ENCODE data around the gene GNL2. TPM values are rescaled to one million over a fixed set of nuclear protein-coding genes. Genes with fewer than 3 reads are reported as not detected.

Gene GNL2
- total RNA-seq, 1 experiment from 2014 or later: 106 TPM

DNA sequence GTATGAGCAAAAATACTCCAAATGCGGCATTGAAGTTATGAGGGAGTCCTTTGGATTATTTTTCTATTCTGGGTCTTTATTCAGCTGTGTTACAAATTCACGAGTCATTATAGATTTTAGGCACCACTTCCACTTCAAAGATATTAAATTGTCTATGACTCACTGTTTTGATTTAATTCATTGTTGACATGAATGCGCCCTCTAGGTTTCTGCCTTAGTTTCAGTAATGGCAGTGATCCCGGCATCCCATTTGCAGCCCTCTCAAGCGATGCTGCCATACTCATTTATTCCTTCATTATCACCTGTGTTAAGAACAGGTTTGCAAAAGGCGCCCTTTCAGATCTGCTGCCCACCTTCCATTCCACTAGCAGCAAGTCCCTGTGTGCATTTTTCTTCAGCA is 25.0 kb upstream of the GNL2 start:
- Mint-ChIP-seq H3K36me3 (ENCODE audit: insufficient read depth in 1 of 3, low read depth in 3 of 3) (no peaks in the 10 kb centered on the region), H3K27ac (no peak overlapping the region), H3K9me3 (no peaks in the 10 kb centered on the region), H3K4me1 (no peaks in the 10 kb centered on the region), H3K4me3 (no peak overlapping the region), H3K27me3 (ENCODE audit: low read depth) (peaks cover 59% of the 10 kb centered on the region)
- no peak overlapping the region for H3K23ac ChIP-seq (ENCODE audit: insufficient read length, low read depth, low read length)
- no peak overlapping the region for H3T11ph ChIP-seq (ENCODE audit: low read length)
- no peak overlapping the region for H2AK5ac ChIP-seq (ENCODE audit: insufficient read length, low read length)
- H4K20me1 ChIP-seq (ENCODE audit: control insufficient read depth, insufficient read depth, insufficient read length): no peaks in the 10 kb centered on the region
- no peaks in the 10 kb centered on the region for H3K79me1 ChIP-seq (ENCODE audit: insufficient read depth, low read depth, low read length, poor library complexity, severe bottlenecking)
- no peak overlapping the region for H2BK20ac ChIP-seq (ENCODE audit: low read depth, low read length, poor library complexity, severe bottlenecking)
- H2BK15ac ChIP-seq (ENCODE audit: low read depth, low read length): no peak overlapping the region
- no peak overlapping the region for H4K8ac ChIP-seq (replicated peaks; ENCODE audit: insufficient read length, low read depth, low read length)
- no peak overlapping the region for H4K91ac ChIP-seq (ENCODE audit: insufficient read length, low read depth, low read length)
- no peak overlapping the region for H3K9ac ChIP-seq (ENCODE audit: extremely low read depth, insufficient read length, low read length)
- no peak overlapping the region for H3K56ac ChIP-seq (ENCODE audit: insufficient read length, low read depth, low read length)
- H4K5ac ChIP-seq (ENCODE audit: insufficient read length, low read depth, low read length): no peak overlapping the region
- no peak overlapping the region for H3K18ac ChIP-seq (ENCODE audit: insufficient read length, low read depth, low read length)
- no peaks in the 10 kb centered on the region for H3K79me2 ChIP-seq (ENCODE audit: insufficient read depth, low read length)
- WGBS (ENCODE audit: extremely low coverage, insufficient read length, low lambda C conversion rate): no CpG with 5 or more reads among the region's 6 CpGs
- no peak overlapping the region for H3K4me2 ChIP-seq (ENCODE audit: insufficient read depth, insufficient read length, low read length)
- H3K4ac ChIP-seq (ENCODE audit: low read depth, low read length): no peak overlapping the region
- H2BK5ac ChIP-seq (ENCODE audit: insufficient read length, low read length): no peak overlapping the region
- H3K27me3 ChIP-seq (ENCODE audit: insufficient read depth, low read length): no peaks in the 10 kb centered on the region; the same call in 1 of the 2 replicates
- no peak overlapping the region for H3K14ac ChIP-seq (ENCODE audit: insufficient read depth, low read length)
- no peak overlapping the region for H3K27ac ChIP-seq (ENCODE audit: insufficient read length, low read depth, low read length)
- H2BK120ac ChIP-seq (ENCODE audit: low read depth, low read length, poor library complexity, severe bottlenecking): no peak overlapping the region
- H3K23me2 ChIP-seq (ENCODE audit: insufficient read length, low read depth, low read length, poor library complexity, severe bottlenecking): no peaks in the 10 kb centered on the region
- TF ChIP-seq CTCF (conservative IDR thresholded peaks at IDR 0.05): no peak
- no peak overlapping the region for H2BK12ac ChIP-seq (ENCODE audit: insufficient read length, low read depth, low read length)
- H2AFZ ChIP-seq (ENCODE audit: low read length): no peak overlapping the region
- DNase-seq: no peak
- H3K9me3 ChIP-seq (ENCODE audit: control insufficient read depth, low read depth, low read length): no peaks in the 10 kb centered on the region
- H3K4me1 ChIP-seq (ENCODE audit: insufficient read depth, low read length): no peaks in the 10 kb centered on the region

All from H9 (cell line).